GM12865 (cell line): ENCODE data around the gene PIK3CA.

Experiments
- DNase-seq: peaks from one replicate; pipeline ENCODE4 v3.0.0; 2010; ENCODE audit warnings: low read depth
- H3K4me3 ChIP-seq: 2 replicates; pipeline ENCODE4 v1.5.1; 2011; ENCODE audit warnings: mild to moderate bottlenecking, low read depth, low read length, control low read depth
- CTCF ChIP-seq: IDR thresholded peaks from 2 replicates; pipeline ENCODE4 v1.5.1; 2011; ENCODE audit warnings: low read length, control low read depth, low read depth, inconsistent platforms; ENCODE audit not compliant: insufficient read depth; ENCODE audit errors: missing control alignments

Gene PIK3CA

GRCh38 chr3:179181993-179182551 is 33.9 kb downstream of the PIK3CA start:
- no peak overlapping the region for H3K4me3 ChIP-seq
- TF ChIP-seq CTCF: no peak
- DNase-seq: no peak

- DNase-seq: no peak
- no peak for TF ChIP-seq CTCF
- no peak overlapping the region for H3K4me3 ChIP-seq
Measured at GRCh38 chr3:179182902-179183301, 34.7 kb downstream of the PIK3CA start.

- DNase-seq: no peak
- no peak overlapping the region for H3K4me3 ChIP-seq
- TF ChIP-seq CTCF: no peak
Measured at GRCh38 chr3:179184826-179185225, 36.7 kb downstream of the PIK3CA start.

- TF ChIP-seq CTCF: no peak
- H3K4me3 ChIP-seq: no peak overlapping the region
- no peak for DNase-seq
Measured at GRCh38 chr3:179186426-179186825, 38.3 kb downstream of the PIK3CA start.

GRCh38 chr3:179189759-179190158 is 41.6 kb downstream of the PIK3CA start:
- no peak overlapping the region for H3K4me3 ChIP-seq
- TF ChIP-seq CTCF: no peak
- DNase-seq: no peak

GRCh38 chr3:179190581-179190980 is 42.4 kb downstream of the PIK3CA start:
- no peak for TF ChIP-seq CTCF
- no peak for DNase-seq
- no peak overlapping the region for H3K4me3 ChIP-seq

- DNase-seq: no peak
- TF ChIP-seq CTCF: no peak
- H3K4me3 ChIP-seq: no peak overlapping the region
Measured at GRCh38 chr3:179192542-179192941, 44.4 kb downstream of the PIK3CA start.
